ENCODE measurements around the gene FAM117B.
"Not testable (repeated sequence)": the region's sequence is repeated elsewhere in the genome, so short reads cannot be mapped to it uniquely, and the experiment has no call there.

Gene FAM117B

DNA sequence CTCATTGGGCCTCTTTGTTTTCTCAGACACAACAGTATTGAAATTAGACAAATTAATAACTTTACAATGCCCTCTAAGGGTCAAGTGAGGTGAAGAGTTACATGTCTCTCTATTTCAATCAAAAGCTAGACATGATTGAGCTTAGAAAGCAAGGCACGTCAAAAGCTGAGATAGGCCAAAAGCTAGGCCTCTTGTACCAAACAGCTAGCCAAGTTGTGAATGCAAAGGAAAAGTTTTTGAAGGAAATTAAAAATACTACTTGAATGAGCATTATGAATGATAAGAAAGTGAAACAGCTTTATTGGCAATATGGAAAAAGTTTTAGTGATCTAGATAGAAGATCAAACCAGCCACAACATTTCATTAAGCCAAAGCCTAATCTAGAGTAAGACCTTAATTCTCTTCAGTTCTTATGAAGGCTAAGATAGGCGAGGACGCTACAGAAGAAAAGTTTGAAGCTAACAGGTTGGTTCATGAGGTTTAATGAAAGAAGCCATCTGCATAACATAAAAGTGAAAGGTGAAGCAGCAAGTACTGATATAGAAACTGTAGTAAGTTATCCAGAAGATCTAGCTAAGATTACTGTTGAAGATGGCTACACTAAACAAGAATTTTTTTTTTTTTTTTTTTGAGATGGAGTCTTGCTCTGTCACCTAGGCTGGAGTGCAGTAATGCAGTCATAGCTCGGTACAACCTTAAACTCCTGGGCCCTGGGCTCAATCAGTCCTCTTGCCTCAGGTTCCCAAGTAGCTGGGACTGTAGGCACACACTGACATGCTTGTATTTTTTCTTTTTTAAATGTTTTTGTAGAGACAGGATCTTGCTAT, 65.5 kb downstream of the FAM117B start:
- no peak for DNase-seq
- no peak for TF ChIP-seq POLR2A (IDR thresholded peaks at IDR 0.05; ENCODE audit: low read length)
- no peak for TF ChIP-seq GATA1 (IDR thresholded peaks at IDR 0.05; ENCODE audit: low read depth, low read length)

DNA sequence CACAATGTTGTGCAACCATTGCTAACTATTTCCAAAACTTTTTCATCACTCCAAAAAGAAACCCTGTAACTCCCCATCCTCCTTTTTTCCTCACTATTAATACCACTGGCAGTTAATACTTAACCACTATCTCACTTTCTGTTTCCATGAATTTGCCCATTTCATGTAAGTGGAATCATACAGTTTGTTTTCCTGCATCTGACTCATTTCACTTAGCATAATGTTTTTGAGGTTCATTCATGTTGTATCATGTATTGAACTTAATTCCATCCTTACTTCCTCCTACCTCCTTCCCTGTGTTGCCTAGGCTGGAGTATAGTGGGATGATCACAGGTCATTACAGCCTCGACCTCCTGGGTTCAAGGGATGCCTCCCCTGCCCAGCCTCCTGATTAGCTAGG, 68.3 kb downstream of the FAM117B start:
- DNase-seq, result no peak
- TF ChIP-seq POLR2A (IDR thresholded peaks at IDR 0.05; ENCODE audit: low read length), result no peak

DNA sequence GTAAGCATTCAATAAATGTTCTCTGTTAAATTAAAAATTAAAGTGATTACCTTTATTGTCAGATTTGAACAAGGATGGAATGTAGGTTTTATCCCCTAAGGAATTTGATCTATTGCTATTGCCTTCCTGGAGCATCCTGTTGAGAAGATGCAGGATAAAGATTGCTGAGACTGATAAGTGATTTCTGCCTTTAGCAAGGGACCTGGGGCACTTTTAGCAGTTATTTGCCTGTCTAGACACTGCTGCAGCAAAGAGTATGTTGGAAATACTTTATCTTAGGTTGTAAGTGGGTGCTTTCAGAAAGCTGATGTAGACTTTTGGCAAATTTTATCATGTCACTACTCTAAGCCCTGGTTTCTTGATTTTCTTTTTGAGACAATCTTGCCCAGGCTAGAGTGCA, 69.5 kb downstream of the FAM117B start:
- TF ChIP-seq GATA1 (IDR thresholded peaks at IDR 0.05; ENCODE audit: low read depth, low read length) (no peak), POLR2A (IDR thresholded peaks at IDR 0.05; ENCODE audit: low read length) (no peak)

DNA sequence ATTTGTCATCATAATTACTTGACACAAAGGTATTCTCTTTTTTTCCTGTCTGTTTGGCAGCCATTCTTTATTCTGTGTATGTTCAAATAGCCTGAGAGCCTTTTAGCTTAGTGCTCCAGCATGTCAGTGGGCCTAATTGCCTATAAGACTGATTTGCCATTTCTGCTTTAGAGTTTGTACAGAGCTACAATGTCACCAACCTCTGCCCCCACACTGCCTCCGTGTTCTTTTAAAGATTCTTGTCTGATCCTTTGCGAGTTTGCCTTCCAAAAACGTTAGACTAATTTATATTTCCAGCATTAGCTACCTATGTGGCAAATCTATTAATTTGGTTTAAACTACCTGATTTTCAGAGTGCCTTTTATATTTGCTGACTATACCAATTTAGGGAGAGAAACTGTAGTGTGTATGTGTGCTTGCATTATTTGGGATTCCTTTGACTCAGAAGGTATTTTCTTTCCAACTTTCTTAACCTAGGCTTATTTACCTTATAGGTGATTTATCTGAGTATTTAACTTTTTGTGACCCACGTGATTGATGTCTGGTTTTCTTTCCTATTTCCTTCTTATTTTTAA, 70.8 kb downstream of the FAM117B start:
- DNase-seq, result no peak
- TF ChIP-seq POLR2A (IDR thresholded peaks at IDR 0.05; ENCODE audit: low read length) (no peak), GATA1 (IDR thresholded peaks at IDR 0.05; ENCODE audit: low read depth, low read length) (no peak)

More for the DNA sequence above, 69.5 kb downstream of the FAM117B start:
- DNase-seq, result no peak

DNA sequence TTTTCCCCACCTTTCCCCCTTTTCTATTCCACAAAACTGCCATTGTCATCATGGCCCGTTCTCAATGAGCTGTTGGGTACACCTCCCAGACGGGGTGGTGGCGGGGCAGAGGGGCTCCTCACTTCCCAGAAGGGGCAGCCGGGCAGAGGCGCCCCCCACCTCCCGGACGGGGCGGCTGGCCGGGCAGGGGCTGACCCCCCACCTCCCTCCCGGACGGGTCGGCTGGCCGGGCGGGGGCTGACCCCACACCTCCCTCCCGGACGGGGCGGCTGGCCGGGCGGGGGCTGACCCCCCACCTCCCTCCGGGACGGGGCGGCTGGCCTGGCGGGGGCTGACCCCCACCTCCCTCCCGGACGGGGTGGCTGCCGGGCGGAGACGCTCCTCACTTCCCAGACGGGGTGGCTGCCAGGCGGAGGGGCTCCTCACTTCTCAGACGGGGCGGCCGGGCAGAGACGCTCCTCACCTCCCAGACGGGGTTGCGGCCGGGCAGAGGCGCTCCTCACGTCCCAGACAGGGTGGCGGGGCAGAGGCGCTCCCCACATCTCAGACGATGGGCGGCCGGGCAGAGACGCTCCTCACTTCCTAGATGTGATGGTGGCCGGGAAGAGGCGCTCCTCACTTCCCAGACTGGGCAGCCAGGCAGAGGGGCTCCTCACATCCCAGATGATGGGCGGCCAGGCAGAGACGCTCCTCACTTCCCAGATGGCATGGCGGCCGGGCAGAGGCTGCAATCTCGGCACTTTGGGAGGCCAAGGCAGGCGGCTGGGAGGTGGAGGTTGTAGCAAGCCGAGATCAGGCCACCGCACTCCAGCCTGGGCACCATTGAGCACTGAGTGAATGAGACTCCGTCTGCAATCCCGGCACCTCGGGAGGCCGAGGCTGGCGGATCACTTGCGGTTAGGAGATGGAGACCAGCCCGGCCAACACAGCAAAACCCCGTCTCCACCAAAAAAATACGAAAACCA, 80.5 kb downstream of the FAM117B start:
- not testable (repeated sequence) for DNase-seq

DNA sequence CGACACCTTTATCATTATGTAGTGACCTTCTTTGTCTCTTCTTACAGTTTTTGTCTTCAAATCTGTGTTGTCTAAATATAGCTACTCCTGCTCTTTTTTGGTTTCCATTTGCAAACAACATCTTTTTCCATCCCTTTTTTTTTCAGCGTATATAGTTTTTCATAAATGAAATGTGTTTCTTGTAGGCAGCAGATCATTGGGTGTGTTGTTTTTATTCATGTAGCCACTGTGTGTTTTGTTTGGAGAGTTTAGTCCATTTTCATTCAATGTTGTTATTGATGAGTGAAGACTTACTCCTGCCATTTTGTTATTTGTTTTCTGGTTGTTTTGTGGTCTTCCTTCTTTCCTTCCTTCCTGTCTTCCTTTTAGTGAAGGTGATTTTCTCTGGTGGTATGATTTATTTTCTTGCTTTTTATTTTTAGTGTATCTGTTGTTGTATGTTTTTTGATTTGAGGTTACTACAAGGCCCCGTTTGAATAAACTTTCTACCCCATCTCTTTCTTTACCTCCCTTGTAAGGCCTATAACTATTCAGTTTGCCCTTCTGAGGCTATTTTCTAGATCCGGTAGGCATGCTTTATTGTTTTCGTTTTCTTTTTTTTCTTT, 81.4 kb downstream of the FAM117B start:
- TF ChIP-seq GATA1 (IDR thresholded peaks at IDR 0.05; ENCODE audit: low read depth, low read length) (no peak), POLR2A (IDR thresholded peaks at IDR 0.05; ENCODE audit: low read length) (no peak)

DNA sequence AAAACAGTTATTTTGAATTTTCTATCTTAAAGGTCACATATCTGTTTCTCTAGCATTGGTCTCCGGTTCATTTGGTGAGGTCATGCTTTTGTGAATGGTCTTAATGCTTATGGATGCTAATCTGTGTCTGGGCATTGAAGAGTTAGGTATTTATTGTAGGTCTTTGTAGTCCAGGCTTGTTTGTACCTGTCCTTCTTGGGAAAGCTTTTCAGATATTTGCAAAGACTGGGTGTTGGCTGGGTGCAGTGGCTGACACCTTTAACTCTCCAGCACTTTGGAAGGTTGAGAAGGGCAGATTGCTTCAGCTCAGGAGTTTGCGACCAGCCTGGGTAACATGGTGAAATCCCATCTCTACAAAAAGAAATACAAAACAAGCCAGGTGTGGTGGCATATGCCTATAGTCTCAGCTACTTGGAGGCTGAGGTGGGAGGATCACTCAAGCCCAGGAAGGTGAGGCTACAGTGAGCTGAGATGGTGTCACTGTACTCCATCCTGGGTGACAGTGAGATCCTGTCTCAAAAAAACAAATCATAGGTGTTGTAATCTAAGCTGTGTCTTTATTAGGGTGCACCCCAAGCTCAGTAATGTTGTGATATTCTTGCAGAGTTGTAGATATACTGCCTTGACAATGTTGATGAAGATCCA, 82.3 kb downstream of the FAM117B start:
- TF ChIP-seq GATA1 (IDR thresholded peaks at IDR 0.05; ENCODE audit: low read depth, low read length), result no peak
- no peak for TF ChIP-seq POLR2A (IDR thresholded peaks at IDR 0.05; ENCODE audit: low read length)
- no peak for DNase-seq

More for the DNA sequence above, 81.4 kb downstream of the FAM117B start:
- no peak for DNase-seq

DNA sequence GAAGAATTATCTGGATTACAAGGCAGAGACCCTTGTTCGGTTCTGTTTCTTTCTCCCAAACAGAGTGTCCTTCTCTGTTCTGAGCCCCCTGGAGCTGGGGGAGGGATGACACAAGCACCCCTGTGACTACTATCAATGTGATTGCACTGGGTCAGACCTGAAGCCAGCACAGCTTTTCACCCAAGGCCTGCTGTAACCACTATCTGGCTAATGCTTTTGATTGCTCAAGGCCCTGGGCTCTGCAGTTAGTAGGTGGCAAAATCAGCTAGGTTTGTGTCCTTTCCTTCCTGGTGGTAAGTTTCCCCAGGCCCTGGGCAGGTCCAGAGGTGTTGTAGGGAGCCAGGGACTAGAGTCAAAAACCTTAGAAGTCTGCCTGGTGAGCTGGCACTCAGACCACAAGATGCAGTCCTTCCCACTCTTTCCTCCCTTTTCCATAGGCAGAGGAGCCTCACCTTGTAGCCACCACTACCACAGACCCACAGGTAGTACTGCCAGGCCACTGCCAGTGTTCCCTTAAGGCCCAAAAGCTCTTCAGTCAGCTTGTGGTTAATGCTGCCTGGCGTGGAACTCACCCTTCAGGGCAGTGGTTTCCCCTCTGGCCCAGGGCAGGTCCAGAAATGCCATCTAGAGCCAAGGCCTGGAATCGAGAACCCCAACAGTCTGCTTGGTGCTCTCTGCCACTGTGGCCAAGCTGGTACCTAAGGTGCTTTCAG, 83.0 kb downstream of the FAM117B start:
- DNase-seq, result no peak
- TF ChIP-seq POLR2A (IDR thresholded peaks at IDR 0.05; ENCODE audit: low read length) (no peak), GATA1 (IDR thresholded peaks at IDR 0.05; ENCODE audit: low read depth, low read length) (no peak)

DNA sequence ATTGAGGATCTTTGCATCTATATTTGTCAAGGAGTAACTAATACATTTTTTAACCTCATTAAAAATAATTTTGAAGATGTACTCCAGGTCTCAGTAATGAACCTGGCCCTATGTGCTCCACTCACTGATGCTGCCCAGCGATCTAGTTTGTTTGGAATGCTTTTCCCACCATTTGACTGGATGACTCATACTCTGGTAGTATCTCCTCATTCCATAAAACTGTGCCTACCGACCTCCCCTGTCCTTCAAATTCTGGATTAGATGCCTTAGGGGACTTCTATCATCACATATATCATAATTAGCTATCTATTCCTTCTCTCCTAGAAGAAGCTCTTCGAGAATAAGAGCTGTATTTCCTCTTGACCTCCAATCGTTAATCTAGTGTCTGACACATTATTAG, 83.8 kb downstream of the FAM117B start:
- TF ChIP-seq GATA1 (IDR thresholded peaks at IDR 0.05; ENCODE audit: low read depth, low read length) (no peak), POLR2A (IDR thresholded peaks at IDR 0.05; ENCODE audit: low read length) (no peak)
- DNase-seq, result no peak

DNA sequence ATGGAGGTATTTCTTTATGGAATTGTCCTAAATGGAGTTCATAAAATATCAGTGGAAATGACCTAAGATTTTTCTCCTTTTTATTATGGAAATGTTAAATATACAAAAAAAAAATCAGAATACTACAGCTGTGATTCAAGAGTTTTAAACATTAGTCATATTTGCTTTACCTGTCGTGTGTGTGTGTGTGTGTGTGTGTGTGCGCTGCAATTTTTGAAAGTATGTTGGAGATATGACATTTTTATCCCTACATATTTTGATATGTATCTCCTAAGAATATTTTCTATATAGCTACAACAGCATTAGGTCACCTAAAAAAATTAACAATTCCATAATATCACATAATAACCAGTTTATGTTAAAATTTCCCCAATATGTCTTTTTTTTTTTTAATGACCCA, 85.5 kb downstream of the FAM117B start:
- DNase-seq, result no peak
- no peak for TF ChIP-seq GATA1 (IDR thresholded peaks at IDR 0.05; ENCODE audit: low read depth, low read length)

DNA sequence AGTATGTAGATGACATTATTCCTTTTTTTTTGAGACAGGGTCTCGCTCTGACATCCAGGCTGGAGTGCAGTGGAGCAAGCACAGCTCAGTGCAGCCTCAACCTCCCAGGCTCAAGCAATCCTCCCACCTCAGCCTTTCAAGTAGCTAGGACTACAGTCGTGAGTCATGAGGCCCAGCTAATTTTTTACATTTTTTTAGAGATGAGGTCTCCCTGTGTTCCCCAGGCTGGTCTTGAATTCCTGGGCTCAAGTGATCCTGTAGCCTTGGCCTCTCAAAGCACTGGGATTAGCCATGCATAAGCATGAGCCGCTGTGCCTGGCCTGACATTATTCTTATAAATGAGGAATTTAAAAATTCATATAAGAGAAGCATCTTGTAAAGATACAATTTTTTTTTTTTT, 86.9 kb downstream of the FAM117B start:
- DNase-seq, result no peak
- TF ChIP-seq POLR2A (IDR thresholded peaks at IDR 0.05; ENCODE audit: low read length) (no peak), GATA1 (IDR thresholded peaks at IDR 0.05; ENCODE audit: low read depth, low read length) (no peak)

DNA sequence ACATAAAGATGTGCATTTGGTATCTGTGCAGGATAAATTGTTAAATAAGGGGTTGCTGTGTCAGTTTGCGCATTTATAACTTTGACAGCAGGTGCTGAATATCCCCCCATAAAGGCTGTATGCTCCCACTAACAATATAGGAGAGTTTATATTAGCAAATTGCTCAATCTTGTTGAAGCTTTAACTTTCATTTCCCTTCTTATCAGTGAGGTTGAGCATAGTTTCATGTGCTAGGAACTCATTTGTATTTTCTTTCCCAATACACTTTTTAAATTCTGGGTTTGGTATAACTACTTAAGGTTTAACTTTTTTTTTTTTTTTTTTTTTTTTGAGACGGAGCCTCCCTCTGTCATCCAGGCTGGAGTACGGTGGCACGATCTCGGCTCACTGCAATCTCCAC, 89.0 kb downstream of the FAM117B start:
- no peak for TF ChIP-seq POLR2A (IDR thresholded peaks at IDR 0.05; ENCODE audit: low read length)
- no peak for TF ChIP-seq GATA1 (IDR thresholded peaks at IDR 0.05; ENCODE audit: low read depth, low read length)
- no peak for DNase-seq

DNA sequence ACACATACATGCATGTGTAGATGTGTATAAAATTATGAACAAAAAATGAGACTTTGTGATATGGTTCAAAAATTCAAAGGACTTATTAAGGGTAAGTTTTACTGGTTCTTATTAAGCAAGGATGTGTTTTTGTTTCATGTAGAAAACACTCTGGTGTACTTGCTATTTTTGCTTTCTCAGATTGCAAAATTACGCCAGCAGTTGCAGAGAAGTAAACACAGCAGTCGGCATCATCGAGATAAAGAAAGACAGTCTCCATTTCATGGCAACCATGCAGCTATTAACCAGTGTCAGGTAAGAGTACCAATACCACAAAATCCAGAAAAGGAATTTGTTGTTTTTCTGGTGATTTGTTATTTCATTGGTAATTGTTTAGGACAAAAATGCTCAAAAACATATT, 91.3 kb downstream of the FAM117B start:
- DNase-seq, result no peak
- no peak for TF ChIP-seq GATA1 (IDR thresholded peaks at IDR 0.05; ENCODE audit: low read depth, low read length)
- TF ChIP-seq POLR2A (IDR thresholded peaks at IDR 0.05; ENCODE audit: low read length), result no peak
